Peyer's patch (tissue), 4 donors: ENCODE measurements around the gene GON4L.

Experiments
- CTCF ChIP-seq, 6 experiments: fragments of 450-650 bp in 4 of 6; fragments of 200-600 bp in 2 of 6; sonication (generic) in 1 of 6; IDR thresholded peaks; one replicate each; pipeline ENCODE4 v1.5.1; 2017 to 2019; ENCODE audit warnings: antibody characterized with exemption in 6 of 6, mild to moderate bottlenecking in 3 of 6, moderate library complexity in 1 of 6
- POLR2A ChIP-seq, 2 donors: fragments of 450-650 bp; IDR thresholded peaks; one replicate each; pipeline ENCODE4 v1.5.1; 2017; ENCODE audit warnings: antibody characterized with exemption in 2 of 2, mild to moderate bottlenecking in 2 of 2, moderate library complexity in 2 of 2

DNA sequence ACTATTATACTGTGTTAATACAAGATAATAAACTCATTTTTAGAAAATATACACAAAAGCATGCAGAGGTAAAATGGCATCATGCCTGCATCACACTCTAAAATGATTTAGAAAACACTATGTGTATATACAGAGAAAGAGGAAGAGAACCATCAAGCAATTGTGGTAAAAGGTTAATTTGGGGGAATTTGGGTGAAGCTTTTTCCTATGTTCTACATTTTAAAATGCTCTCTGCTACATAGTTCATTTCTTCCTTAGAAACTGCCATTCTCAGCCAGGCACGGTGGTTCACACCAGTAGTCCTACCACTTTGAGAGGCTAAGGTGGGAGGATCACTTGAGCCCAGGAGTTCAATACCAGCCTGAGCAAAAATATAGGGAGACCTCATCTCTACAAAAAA lies 44.1 kb downstream of the GON4L start:
- TF ChIP-seq CTCF (IDR thresholded peaks at IDR 0.05) (no peak), POLR2A (IDR thresholded peaks at IDR 0.05) (no peak)
